ENCODE results near the gene PRKAB2. TPM values are rescaled to one million over a fixed set of nuclear protein-coding genes. Genes with fewer than 3 reads are reported as not detected.
"Not testable (repeated sequence)": the region's sequence is repeated elsewhere in the genome, so short reads cannot be mapped to it uniquely, and the experiment has no call there.

The PRKAB2 gene, protein sequence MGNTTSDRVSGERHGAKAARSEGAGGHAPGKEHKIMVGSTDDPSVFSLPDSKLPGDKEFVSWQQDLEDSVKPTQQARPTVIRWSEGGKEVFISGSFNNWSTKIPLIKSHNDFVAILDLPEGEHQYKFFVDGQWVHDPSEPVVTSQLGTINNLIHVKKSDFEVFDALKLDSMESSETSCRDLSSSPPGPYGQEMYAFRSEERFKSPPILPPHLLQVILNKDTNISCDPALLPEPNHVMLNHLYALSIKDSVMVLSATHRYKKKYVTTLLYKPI
- 10 to 100 TPM; 12.2 to 22.8 TPM for total RNA-seq
- long read RNA-seq, partial matches to known transcripts = 6 of 7 reads
- long read RNA-seq, other reads (novel, unspliced or antisense) = 1 of 7 reads

DNA sequence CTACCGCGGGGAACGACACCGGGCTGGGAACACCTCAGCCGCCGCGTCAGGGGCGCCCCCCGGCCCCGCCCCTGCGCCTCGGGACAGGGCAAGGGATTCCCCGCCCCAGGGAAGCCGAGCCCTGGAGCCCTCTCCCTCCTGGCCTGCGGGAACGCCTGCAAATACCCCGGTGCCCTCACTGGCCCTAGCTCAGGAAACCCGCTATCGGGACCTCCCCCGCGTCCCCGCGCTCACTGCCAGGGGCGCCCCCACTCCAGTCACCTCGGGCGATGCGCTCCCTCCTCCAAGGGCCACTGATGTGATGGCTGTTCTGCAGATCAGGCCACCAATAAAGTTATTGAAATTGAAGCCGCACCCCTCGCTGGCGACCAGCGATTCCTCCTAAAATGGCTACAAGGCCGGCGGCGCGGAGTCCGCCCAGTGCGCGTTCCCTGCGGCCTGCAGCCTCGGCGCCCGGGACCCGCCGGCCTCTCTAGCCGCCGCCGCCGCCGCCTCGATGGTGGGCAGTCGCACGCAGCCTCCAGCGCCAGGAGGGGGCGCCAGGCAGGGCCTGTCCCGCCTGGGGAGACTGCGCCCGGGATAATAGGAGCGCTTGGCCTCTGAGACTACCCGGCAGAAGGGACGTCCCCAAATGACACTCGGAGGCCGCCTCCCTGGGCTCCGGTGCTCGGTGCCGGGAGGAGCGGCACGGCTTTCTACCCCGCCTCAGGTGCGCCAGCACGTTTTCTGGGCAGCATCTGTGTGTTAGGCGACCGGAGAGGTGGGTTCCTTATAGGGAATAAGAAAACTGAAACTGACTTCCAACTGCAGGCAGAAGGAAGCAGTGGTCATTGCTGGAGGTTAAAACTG, at the start of gene PRKAB2:
TSS of gene PRKAB2 (minus strand) at position 303 of the 849 bp plus-strand sequence. CDS start 326 bp downstream, outside the sequence.
- DNase-seq (peak; percentile 98), ATAC-seq (peak; percentile 95 to 97)
- intact Hi-C loops (cut with DNase I) = loop anchor here (1.0 to 5.0 kb wide), 2 partner anchors 70 kb away; partner anchors contain the start of gene CHD1L (in 2 of the 2)

DNA sequence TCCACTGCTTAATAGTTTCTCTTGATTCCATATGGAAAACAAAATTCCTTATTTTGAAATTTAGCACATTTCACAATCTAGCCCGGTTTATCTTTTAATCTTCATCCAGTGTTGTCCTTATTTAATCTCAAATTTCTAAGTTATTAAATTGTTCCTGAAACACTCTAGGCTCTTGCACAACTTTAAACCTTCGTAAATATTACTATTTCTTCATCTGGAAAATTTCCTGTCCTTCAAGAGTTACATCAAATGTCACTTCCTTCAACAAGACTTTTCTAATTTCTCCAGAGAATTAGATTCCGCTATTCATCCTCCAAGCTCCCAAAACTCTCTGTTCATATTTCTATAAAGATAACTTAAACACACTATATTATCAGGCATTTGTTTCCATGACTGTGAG, 46.3 kb upstream of the PRKAB2 start:
- no peak for DNase-seq
- intact Hi-C loops (cut with DNase I) = no loop called here
- ATAC-seq = no peak

DNA sequence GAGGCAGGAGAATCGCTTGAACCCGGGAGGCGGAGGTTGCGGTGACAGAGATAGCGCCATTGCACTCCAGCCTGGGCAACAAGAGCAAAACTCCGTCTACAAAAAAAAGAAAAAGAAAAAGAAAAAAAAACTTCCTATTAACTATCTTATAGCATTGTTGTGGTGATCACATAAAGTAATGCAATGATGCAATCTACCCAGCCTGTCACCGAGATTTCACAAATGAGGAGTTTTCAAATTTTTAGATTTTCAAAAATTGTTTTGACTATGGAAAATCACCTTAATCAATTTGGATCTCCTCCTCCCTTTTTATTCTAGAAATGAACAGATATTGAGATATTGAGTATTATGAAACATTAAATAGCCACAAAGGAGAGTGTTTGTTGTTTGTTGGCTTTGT, 44.9 kb upstream of the PRKAB2 start:
- intact Hi-C loops (cut with DNase I) = no loop called here
- ATAC-seq (no peak), DNase-seq (no peak)

DNA sequence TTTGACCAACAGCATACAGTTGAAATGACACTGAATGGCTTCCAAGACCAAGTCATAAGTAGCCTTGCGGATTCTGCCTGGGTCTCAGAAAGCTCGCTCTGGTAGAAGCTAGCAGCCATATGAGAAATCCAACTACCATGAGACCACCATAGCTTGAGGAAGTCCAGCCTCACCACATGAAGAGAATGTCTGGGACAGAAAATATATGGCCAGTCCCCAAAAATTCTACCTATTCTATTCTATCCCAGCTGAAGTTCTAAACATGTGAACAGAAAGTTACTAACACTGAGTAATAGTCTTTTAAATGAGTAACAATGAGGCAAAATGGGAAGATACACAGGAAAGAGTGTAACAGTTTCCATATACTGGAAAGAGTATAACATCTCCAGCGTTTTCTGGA, 43.9 kb upstream of the PRKAB2 start:
- DNase-seq = no peak
- no peak for ATAC-seq
- intact Hi-C loops (cut with DNase I) = no loop called here

DNA sequence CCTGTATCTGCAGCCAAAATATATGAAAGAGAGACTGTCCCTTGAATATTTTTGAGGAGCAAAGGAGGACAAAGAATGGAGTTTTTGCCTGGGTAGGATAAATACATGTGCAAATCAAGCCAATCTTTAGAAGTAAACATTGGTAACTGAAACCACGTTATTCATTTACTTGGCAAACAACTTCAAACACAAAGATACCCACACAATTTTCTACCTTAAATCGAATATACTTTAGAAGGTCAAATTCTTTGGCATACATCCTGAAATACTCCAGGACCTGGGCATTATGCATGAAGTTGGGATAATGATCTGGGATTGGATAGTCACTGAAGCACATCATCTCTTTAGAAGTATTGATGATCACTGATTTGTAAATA, 43.3 kb upstream of the PRKAB2 start:
- DNase-seq (no peak), ATAC-seq (no peak)
- intact Hi-C loops (cut with DNase I) = no loop called here

DNA sequence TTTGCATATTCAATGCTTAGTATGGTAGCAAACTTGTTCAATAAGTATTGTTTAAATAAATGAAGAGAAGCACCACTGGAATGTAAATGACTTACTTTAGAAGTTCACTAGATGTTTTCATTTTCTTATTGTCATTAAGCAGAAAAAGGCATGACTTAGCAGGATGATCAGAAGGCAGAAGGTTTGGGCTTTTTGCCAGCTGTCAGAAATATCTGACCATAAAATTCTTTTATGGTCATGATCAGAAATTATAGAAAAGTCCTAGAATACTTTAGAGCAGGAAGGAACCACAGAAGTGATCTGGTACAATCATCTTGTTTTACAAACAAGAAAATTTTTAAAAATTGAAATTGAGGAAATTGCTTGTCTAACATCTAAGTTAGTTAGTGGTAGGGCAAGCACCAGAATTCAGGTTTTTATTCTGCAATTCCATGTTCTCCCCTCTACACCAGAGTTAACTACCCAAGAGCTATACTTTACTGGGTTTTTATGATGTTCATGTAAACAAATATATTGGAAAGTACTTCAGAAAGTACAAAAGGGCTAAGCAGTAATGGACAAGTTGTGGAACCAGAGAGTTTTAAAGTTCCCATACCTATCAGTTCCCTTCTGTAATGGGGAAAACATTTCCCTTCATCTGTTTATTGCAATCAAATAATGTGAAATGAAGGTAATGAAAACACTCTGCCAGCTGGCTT, 42.7 kb upstream of the PRKAB2 start:
- intact Hi-C loops (cut with DNase I) = no loop called here
- ATAC-seq = no peak
- DNase-seq = no peak

DNA sequence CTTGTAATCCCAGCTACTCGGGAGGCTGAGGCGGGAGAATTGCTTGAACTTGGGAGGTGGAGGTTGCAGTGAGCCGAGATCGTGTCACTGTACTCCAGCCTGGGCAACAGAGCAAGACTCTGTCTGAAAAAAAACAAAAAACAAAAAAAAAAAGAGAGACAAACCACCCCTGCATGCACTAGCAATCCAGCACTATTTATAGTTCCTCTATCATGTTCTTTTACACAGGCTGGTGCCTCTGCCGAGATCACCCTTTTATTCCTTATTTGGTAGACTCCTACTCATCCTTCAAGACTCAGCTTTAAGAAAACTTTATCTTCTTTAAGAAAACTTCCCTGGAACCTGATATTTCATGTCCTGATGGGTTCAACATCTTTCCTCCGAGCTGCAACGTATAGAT, 42.1 kb upstream of the PRKAB2 start:
- ATAC-seq (no peak), DNase-seq (no peak)
- intact Hi-C loops (cut with DNase I) = no loop called here

DNA sequence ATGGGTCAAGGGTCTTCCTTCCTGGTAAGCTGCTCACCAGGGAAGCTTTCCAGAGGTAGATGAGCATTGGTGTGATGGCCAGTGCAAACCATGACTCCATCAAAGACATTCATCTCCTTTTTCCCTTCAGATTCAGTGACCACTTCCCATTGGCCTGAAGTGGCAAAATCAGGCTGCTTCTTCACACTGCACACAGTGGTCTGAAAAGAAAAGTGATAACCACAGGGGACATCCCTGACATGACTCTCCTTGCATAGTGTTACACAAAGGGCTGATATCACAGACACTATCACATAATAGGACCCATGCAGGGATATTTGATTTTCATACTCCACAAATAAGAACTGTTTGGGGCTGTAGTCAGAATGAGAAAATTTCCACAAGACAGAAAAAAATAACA, 41.0 kb upstream of the PRKAB2 start:
- DNase-seq (no peak), ATAC-seq (no peak)
- intact Hi-C loops (cut with DNase I) = no loop called here

DNA sequence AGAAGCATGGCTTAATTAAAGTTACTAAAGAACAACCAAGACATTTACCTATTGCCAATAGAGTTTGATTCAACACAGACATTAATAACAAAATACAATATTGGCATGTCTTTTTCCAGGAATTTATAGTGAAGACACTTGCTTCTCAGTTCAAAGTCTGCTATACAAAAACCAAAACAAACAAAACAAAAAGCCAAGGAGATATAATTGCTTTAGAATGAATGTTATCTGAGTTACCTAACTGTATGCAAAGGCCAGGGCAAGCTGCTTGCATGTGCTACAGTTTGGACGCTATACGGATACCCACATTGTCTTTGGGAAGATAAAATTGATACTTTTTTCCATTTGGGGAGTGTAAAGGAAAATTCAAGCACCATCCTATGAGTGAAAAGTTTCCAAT, 39.3 kb upstream of the PRKAB2 start:
- ATAC-seq (no peak), DNase-seq (no peak)
- intact Hi-C loops (cut with DNase I) = no loop called here

DNA sequence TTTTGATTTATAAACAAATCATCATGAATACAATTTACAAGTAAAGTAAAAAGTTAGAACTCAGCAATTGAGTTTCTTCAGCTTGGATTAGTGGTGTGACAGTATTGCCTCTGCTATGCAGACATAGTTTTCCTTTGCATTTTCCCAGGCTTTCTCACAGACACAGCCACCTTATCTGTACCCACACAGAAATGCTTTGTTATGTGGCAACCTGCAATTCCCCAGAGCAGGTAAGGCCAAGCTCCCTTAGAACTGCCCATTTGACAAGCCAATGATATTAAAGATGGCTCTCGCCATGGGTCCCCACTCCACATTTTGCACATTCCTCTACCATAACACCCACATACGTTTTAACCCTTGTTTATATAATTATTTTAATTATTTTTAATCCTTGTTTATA, 38.7 kb upstream of the PRKAB2 start:
- intact Hi-C loops (cut with DNase I) = no loop called here
- DNase-seq (no peak), ATAC-seq (no peak)

DNA sequence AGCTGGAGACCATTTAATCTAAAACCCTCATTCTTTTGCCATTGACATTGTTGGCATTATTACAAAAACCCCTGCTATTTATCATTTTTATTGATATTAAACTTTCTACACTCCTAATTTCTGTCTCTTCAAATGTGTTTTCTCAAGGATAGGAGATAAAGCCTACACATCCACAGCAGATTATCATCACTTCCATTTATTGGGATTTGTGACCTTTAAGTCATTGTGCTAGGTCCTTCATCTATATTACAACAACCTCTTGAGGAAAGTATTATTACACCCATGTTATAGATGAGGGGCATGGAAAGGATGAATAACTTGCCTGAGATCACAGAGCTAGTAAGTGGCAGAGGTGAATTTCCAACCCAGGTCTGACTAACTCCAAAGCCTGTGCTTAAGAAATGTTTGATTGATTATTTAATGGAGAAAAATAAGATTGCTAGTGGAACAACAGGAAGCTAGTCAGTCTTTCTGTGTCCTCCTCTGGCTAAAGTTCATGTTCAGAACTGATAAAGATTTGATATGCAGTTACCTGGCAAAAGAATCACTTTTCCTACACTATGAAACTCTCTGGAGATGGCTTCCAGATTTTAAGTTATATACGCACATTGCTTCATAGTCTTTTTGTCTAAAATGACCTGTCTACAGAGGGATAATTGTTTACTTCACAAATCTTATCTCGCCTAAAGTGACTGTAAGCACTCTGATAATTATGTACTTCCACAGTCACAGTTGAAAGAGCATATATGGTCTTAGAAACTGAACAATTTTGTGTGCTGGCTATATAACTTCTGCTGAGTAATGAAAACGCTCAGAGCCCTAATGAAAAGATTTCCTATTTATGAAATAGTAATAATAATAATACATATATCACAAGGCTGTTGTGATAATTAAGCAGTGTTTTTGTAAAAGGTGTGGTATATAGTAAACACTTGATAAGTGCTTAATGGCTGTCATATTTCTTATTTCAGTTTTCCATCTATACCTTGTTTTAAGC, 37.9 kb upstream of the PRKAB2 start:
- ATAC-seq = no peak
- intact Hi-C loops (cut with DNase I) = no loop called here
- DNase-seq = no peak

DNA sequence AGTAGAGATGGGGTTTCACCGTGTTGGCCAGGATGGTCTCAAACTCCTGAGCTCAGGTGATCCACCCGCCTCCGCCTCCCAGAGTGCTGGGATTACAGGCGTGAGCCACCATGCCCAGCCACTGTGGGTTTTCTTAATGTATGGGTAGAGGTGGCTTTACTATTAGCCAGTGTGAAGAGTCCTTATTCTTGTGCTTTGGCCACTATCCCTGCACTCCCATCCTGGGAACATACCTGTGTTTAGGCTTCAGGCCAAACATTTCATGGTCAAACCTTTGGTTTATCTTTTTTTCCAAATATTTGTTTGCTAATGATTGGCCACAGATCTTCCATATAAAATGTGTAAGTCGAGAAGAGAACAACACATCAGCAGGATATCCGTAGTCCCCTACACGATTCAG, 36.3 kb upstream of the PRKAB2 start:
- intact Hi-C loops (cut with DNase I) = no loop called here
- no peak for DNase-seq
- ATAC-seq = no peak

DNA sequence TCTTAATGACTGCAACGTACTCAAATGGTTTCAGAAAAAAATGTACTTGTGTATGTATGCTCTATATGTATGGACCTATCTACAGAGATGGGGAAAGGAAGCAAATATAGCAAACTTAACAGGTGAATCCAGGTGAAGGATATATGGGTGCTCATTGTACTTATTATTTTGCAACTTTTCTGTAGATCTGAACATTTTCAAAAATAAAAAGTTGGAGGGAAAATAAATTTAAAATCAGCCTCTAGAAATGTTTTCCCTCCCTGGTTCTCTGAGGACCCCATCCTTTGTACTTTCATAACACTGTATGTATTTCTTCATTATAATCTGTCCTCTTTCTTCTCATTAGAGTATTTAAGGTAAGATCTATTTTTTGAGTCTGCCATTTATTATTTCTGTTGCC, 34.9 kb upstream of the PRKAB2 start:
- ATAC-seq = no peak
- intact Hi-C loops (cut with DNase I) = no loop called here
- DNase-seq = no peak

DNA sequence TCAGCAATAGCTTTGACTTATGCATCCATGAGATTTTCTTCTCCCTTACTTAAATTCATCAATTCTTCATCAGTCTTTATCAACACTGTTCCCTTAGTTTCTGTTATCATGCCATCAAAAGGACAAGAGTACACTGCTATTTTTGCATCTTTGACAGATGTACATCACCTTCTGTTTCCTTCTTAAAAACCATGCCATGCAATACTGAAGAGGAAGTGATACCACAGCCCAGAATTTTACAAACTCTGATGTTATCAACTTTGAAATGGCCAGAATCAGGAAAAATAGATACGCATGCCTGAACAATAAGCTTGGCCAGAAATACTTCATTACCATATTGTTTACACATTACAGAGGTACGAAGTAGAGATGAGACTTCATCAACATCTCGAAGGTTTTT, 31.8 kb upstream of the PRKAB2 start:
- DNase-seq (no peak), ATAC-seq (no peak)
- intact Hi-C loops (cut with DNase I) = no loop called here

DNA sequence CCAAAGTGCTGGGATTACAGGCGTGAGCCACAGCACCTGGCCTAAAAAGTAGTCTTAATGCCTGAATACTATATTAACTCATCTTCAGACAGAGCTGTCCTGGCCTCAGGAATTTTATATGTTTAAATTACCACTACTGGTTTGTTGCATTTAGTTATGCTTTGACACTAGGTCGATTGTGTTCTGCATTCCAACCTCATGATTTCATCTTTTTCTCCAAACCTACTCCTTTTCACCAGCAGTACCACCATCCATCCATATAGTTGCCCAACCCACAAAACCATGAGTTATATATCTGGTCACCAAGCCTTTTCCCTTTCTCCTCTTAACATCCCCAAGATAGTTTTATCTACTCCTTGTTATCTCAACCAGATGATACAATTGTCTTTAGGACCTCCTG, 30.3 kb upstream of the PRKAB2 start:
- DNase-seq (no peak), ATAC-seq (no peak)
- intact Hi-C loops (cut with DNase I) = no loop called here

DNA sequence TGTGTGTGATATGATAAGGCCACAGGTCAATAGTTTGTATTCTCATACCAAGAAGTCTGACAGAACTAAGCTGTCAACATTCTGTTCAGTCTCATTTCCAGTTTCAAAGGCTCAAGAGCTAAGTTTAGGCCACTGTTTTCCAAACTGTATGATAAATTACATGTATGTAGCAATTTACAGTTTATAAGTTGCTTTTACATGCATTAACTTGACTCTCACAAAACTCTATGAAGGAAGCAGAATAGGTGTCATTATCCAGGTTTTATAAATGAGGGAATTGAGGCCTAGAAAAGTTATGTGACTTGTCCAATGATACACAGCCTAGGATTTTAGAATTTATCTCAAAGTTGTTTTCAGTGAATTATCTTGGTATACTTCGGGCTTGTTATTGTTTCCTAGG, 29.5 kb upstream of the PRKAB2 start:
- DNase-seq = no peak
- intact Hi-C loops (cut with DNase I) = no loop called here

DNA sequence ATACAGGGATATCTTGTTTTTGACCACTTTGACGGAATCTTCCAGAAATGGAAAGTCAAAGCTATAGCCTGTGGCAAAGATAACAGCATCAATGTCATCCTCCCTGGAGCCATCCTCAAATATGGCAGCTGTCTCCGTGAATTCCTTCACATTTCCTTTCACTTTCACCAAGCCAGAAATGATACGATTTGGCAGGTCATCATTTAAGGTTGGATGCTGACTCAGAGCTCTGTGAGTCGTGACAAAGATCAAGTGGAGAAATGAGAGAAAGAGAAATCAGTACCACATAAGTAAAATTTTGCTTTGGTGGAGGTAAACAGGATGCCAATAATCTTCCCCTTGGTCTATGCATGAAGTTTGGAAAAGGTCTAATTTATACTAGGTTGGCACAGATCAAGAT, 29.0 kb upstream of the PRKAB2 start:
- intact Hi-C loops (cut with DNase I) = no loop called here
- ATAC-seq = no peak
- DNase-seq = no peak

More for the DNA sequence above, 29.5 kb upstream of the PRKAB2 start:
- ATAC-seq = no peak

DNA sequence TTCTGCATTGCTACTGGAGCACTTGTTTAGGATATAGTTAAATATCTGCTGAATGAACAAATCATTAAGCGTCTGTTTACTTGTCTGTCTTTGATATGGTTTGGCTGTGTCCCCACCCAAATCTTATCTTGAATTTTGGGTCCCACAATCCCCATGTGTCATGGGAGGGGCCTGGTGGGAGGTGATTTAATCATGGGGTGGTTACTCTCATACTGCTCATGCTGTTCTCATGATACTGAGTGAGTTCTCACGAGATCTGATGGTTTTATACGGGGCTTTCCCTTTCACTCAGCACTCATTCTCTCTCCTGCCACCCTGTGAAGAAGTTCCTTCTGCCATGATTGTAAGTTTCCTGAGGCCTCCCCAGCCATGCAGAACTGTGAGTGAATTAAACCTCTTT, 25.1 kb upstream of the PRKAB2 start:
- ATAC-seq; DNase-seq; intact Hi-C loops (cut with DNase I): not testable (repeated sequence)

DNA sequence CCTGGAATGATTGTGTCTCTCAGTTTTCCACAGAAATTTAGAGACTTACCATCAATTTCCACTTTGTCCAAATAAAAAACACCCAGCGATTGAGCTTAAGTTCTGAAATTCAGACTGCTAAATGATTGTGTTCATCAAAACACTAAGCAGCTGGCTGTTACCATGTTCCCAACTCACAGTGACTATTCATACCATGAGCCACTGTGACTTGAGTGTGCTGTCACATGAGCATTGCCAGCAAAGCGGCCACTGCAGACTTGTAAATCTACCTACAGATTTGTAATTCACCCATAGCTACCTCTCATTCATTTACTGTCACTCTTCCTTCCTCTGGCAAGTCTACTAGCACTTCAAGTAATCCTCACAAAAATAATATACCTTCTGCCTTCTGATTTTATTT, 17.2 kb upstream of the PRKAB2 start:
- intact Hi-C loops (cut with DNase I) = no loop called here
- ATAC-seq (no peak), DNase-seq (no peak)
